HG03060 (cell line): ENCODE data around the gene CLSTN2.

ENCODE experiments used
- ATAC-seq: cut with Tn5 transposase; IDR thresholded peaks from one replicate; pipeline ENCODE4 v1.9.1; 2021; ENCODE audit warnings: low read depth, moderate number of reproducible peaks; ENCODE audit not compliant: unreplicated experiment

The CLSTN2 gene

GRCh38 chr3:140434261-140434905 lies 499.4 kb downstream of the CLSTN2 start:
- ATAC-seq, result no peak

GRCh38 chr3:140436421-140436820 lies 501.4 kb downstream of the CLSTN2 start:
- no peak for ATAC-seq

GRCh38 chr3:140438736-140439470 lies 503.9 kb downstream of the CLSTN2 start:
- ATAC-seq, result no peak

- ATAC-seq, result no peak
These were observed 504.5 kb downstream of the CLSTN2 start for GRCh38 chr3:140439527-140439926.

- no peak for ATAC-seq
These were observed 505.5 kb downstream of the CLSTN2 start for GRCh38 chr3:140440446-140440845.

GRCh38 chr3:140441006-140441405 lies 506.0 kb downstream of the CLSTN2 start:
- no peak for ATAC-seq

- no peak for ATAC-seq
These were observed 507.6 kb downstream of the CLSTN2 start for GRCh38 chr3:140442621-140443020.

GRCh38 chr3:140443073-140443472 lies 508.1 kb downstream of the CLSTN2 start:
- ATAC-seq, result no peak

- ATAC-seq, result no peak
These were observed 508.8 kb downstream of the CLSTN2 start for GRCh38 chr3:140443806-140444205.

- ATAC-seq, result no peak
These were observed 511.7 kb downstream of the CLSTN2 start for GRCh38 chr3:140446734-140447133.

GRCh38 chr3:140447136-140447535 lies 512.2 kb downstream of the CLSTN2 start:
- ATAC-seq, result no peak

- ATAC-seq, result no peak
These were observed 513.0 kb downstream of the CLSTN2 start for GRCh38 chr3:140448001-140448400.

- no peak for ATAC-seq
These were observed 514.6 kb downstream of the CLSTN2 start for GRCh38 chr3:140449413-140450256.

GRCh38 chr3:140453750-140454149 lies 518.8 kb downstream of the CLSTN2 start:
- no peak for ATAC-seq

GRCh38 chr3:140455521-140456214 lies 520.7 kb downstream of the CLSTN2 start:
- no peak for ATAC-seq

- no peak for ATAC-seq
These were observed 522.0 kb downstream of the CLSTN2 start for GRCh38 chr3:140456974-140457373.

GRCh38 chr3:140459462-140459861 lies 524.5 kb downstream of the CLSTN2 start:
- ATAC-seq, result no peak

- ATAC-seq, result no peak
These were observed 526.3 kb downstream of the CLSTN2 start for GRCh38 chr3:140461250-140461649.

GRCh38 chr3:140463355-140463754 lies 528.4 kb downstream of the CLSTN2 start:
- ATAC-seq, result no peak

- no peak for ATAC-seq
These were observed 531.0 kb downstream of the CLSTN2 start for GRCh38 chr3:140465988-140466387.

GRCh38 chr3:140466535-140466934 lies 531.5 kb downstream of the CLSTN2 start:
- no peak for ATAC-seq
